Lower leg skin (tissue), 4 donors: Measurements from ENCODE around the gene TMEM9B. TPM values are rescaled to one million over a fixed set of nuclear protein-coding genes. Genes with fewer than 3 reads are reported as not detected.
A peak's percentile ranks its signal among the peaks of the same experiment; 100 is the strongest.
"Not testable (repeated sequence)": the region's sequence is repeated elsewhere in the genome, so short reads cannot be mapped to it uniquely, and the experiment has no call there.

ENCODE experiments used
- DNase-seq, 2 donors: peaks; one replicate each; pipeline ENCODE4 v3.0.0-alpha.2; 2019; ENCODE audit warnings: low spot score in 2 of 2
- H3K4me3 ChIP-seq: fragments of 200-600 bp; sonication (generic); 2 replicates; pipeline ENCODE4 v1.5.1; 2017; ENCODE audit warnings: mild to moderate bottlenecking, low read depth; ENCODE audit not compliant: poor library complexity, severe bottlenecking
- CTCF ChIP-seq, 3 donors: fragments of 450-650 bp; IDR thresholded peaks; one replicate each; pipeline ENCODE4 v1.5.1; 2016; ENCODE audit warnings: antibody characterized with exemption in 3 of 3, mild to moderate bottlenecking in 3 of 3, moderate library complexity in 2 of 3
- POLR2A ChIP-seq, 2 donors: fragments of 450-650 bp; IDR thresholded peaks; one replicate each; pipeline ENCODE4 v1.6.1; 2016 to 2017; ENCODE audit warnings: antibody characterized with exemption in 2 of 2, mild to moderate bottlenecking in 1 of 2, moderate library complexity in 1 of 2
- WGBS, 2 donors: methylation state at CpG; one replicate each; pipeline ENCODE4 v1.1.5; 2018; 5-methylcytosine and 5-hydroxymethylcytosine counted together
- intact Hi-C: fragments of 100-400 bp; cut with DNase I; formaldehyde crosslinking; loops from one replicate; pipeline ENCODE4 v1.15.0; 2023; ENCODE audit warnings: low total_unique reads
- total RNA-seq, 4 donors: library from RNA; depleted of rRNA; stranded (reverse); fragments of >200 nt; gene quantifications; one replicate each; pipeline ENCODE4 v1.1.0, GENCODE V29; 2016

The TMEM9B gene
- 10 to 100 TPM; 40.4 to 54.7 (median 48.0) TPM for total RNA-seq

GRCh38 chr11:8964324-8965320 lies at the start of gene TMEM9B:
TMEM9B (minus strand) TSS chr11:8964442; CDS start chr11:8964313, 129 bp downstream.
- intact Hi-C loops = no loop called here

GRCh38 chr11:9013373-9013772 lies 49.1 kb upstream of the TMEM9B start:
- H3K4me3 ChIP-seq = no peak overlapping the region
- 89 to 93% methylated on average over 4 of the region's 4 CpGs for WGBS, 2 donors
- no peak for TF ChIP-seq POLR2A (IDR thresholded peaks at IDR 0.05)
- TF ChIP-seq CTCF (IDR thresholded peaks at IDR 0.05) = no peak
- DNase-seq = no peak
- intact Hi-C loops = no loop called here

More at GRCh38 chr11:8964324-8965320, at the start of gene TMEM9B:
- 0 to 1% methylated on average over 24 to 30 of the region's 67 CpGs for WGBS, 2 donors
- H3K4me3 ChIP-seq = peak within 1 kb of the TSS; percentile 88
- TF ChIP-seq CTCF (IDR thresholded peaks at IDR 0.05) (no peak), POLR2A (IDR thresholded peaks at IDR 0.05) (peak in 1 of 2 donors; percentile 57)
- DNase-seq = peak; percentile 85 to 97

- DNase-seq, H3K4me3 ChIP-seq: not testable (repeated sequence)
- intact Hi-C loops = loop anchor here (10.0 kb wide), 1 partner anchor 125 kb away; no protein-coding TSS in a partner anchor
- 67 to 79% methylated on average over 1 of the region's 1 CpG for WGBS, 2 donors
Measured at GRCh38 chr11:9009538-9009937, 45.3 kb upstream of the TMEM9B start.

- intact Hi-C loops = loop anchor here (10.0 kb wide), 1 partner anchor 126 kb away; no protein-coding TSS in a partner anchor
- WGBS, 2 donors = 86 to 95% methylated on average over 1 of the region's 1 CpG
- H3K4me3 ChIP-seq = no peak overlapping the region
- TF ChIP-seq CTCF (IDR thresholded peaks at IDR 0.05) = no peak
- no peak for TF ChIP-seq POLR2A (IDR thresholded peaks at IDR 0.05)
- DNase-seq = no peak
Measured at GRCh38 chr11:9008661-9009060, 44.4 kb upstream of the TMEM9B start.

GRCh38 chr11:9008011-9008550 lies 43.8 kb upstream of the TMEM9B start:
- intact Hi-C loops = loop anchor here (10.0 kb wide), 1 partner anchor 127 kb away; no protein-coding TSS in a partner anchor
- TF ChIP-seq POLR2A (IDR thresholded peaks at IDR 0.05) = no peak
- no peak overlapping the region for H3K4me3 ChIP-seq
- DNase-seq = no peak
- WGBS, 2 donors = 57 to 71% methylated on average over 3 of the region's 3 CpGs

- no peak overlapping the region for H3K4me3 ChIP-seq
- intact Hi-C loops = loop anchor here (10.0 kb wide), 1 partner anchor 130 kb away; no protein-coding TSS in a partner anchor
- WGBS, 2 donors = 74 to 76% methylated on average over 4 of the region's 4 CpGs
- no peak for TF ChIP-seq CTCF (IDR thresholded peaks at IDR 0.05)
- TF ChIP-seq POLR2A (IDR thresholded peaks at IDR 0.05) = no peak
- no peak for DNase-seq
Measured at GRCh38 chr11:9005087-9005486, 40.8 kb upstream of the TMEM9B start.
